GM21529 (cell line): Measurements from ENCODE around the gene PMM1.
"Not testable (repeated sequence)": the region's sequence is repeated elsewhere in the genome, so short reads cannot be mapped to it uniquely, and the experiment has no call there.

Experiments
- ATAC-seq: cut with Tn5 transposase; IDR thresholded peaks from one replicate; pipeline ENCODE4 v1.9.1; 2021; ENCODE audit not compliant: unreplicated experiment

PMM1 gene

GRCh38 chr22:41589391-41590241 lies at the start of gene PMM1:
Gene PMM1, minus strand, starts transcription at chr22:41589840. Its CDS starts 35 bp downstream, at chr22:41589805.
- peak; percentile 92 for ATAC-seq

- no peak for ATAC-seq
Measured at GRCh38 chr22:41638748-41639147, 49.1 kb upstream of the PMM1 start.

GRCh38 chr22:41638124-41638523 lies 48.5 kb upstream of the PMM1 start:
- no peak for ATAC-seq

GRCh38 chr22:41637623-41638022 lies 48.0 kb upstream of the PMM1 start:
- ATAC-seq: not testable (repeated sequence)

GRCh38 chr22:41636467-41636866 lies 46.8 kb upstream of the PMM1 start:
- ATAC-seq: no peak

- not testable (repeated sequence) for ATAC-seq
Measured at GRCh38 chr22:41634610-41635009, 45.0 kb upstream of the PMM1 start.

- not testable (repeated sequence) for ATAC-seq
Measured at GRCh38 chr22:41631615-41632014, 42.0 kb upstream of the PMM1 start.

- ATAC-seq: not testable (repeated sequence)
Measured at GRCh38 chr22:41631115-41631514, 41.5 kb upstream of the PMM1 start.

GRCh38 chr22:41625577-41625976 lies 35.9 kb upstream of the PMM1 start:
- no peak for ATAC-seq

- no peak for ATAC-seq
Measured at GRCh38 chr22:41621911-41622179, 32.2 kb upstream of the PMM1 start.

GRCh38 chr22:41621099-41621910 lies 31.7 kb upstream of the PMM1 start, which contains the start of gene XRCC6:
Gene XRCC6, plus strand, starts transcription at chr22:41621295. Its CDS starts 710 bp downstream, at chr22:41622005.
- peak; percentile 80 for ATAC-seq

GRCh38 chr22:41620589-41621098 lies 31.0 kb upstream of the PMM1 start, which contains the start of gene DESI1:
Gene DESI1, minus strand, starts transcription at chr22:41621043. Its CDS starts 204 bp downstream, at chr22:41620839.
- ATAC-seq: peak; percentile 24

GRCh38 chr22:41619979-41620588 lies 30.4 kb upstream of the PMM1 start:
- ATAC-seq: no peak

GRCh38 chr22:41613456-41613855 lies 23.8 kb upstream of the PMM1 start:
- ATAC-seq: no peak

GRCh38 chr22:41612603-41613306 lies 23.1 kb upstream of the PMM1 start:
- ATAC-seq: no peak

GRCh38 chr22:41608386-41608785 lies 18.7 kb upstream of the PMM1 start:
- no peak for ATAC-seq

- peak; percentile 62 for ATAC-seq
Measured at GRCh38 chr22:41603873-41604332, 14.3 kb upstream of the PMM1 start.

- no peak for ATAC-seq
Measured at GRCh38 chr22:41600976-41601375, 11.3 kb upstream of the PMM1 start.

- ATAC-seq: no peak
Measured at GRCh38 chr22:41598891-41599635, 9.4 kb upstream of the PMM1 start.

- no peak for ATAC-seq
Measured at GRCh38 chr22:41598081-41598480, 8.4 kb upstream of the PMM1 start.
